HG03139 (cell line): ENCODE data around the gene NAA11.

ENCODE experiments used
- ATAC-seq: cut with Tn5 transposase; IDR thresholded peaks from one replicate; pipeline ENCODE4 v1.9.1; 2021; ENCODE audit not compliant: unreplicated experiment

The NAA11 gene

GRCh38 chr4:79325864-79326328, at the start of gene NAA11:
TSS of gene NAA11 (minus strand) at chr4:79326061. CDS start at chr4:79325877, 184 bp downstream.
- ATAC-seq, result no peak

DNA sequence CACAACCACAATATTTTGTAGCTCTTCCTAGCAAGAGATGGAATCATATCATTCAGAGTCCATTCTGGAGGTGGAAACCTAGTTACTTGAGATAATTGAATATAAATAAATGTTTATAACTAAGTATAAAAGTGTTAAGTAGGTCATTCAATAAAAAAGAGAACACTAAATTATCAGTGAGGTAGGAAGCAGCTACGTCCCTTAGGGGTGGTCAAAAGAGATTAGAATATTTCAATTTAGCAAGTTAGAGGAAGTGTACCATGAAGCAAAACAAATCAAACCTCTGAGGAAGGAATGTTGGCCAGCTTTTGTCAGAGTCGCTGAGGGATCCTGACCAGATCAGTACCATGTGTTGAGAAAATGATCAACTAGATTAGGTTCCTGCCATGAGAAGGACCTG, 44.2 kb upstream of the NAA11 start:
- no peak for ATAC-seq

- no peak for ATAC-seq
Measured at GRCh38 chr4:79367096-79367495, 41.2 kb upstream of the NAA11 start.

GRCh38 chr4:79366422-79366821, 40.6 kb upstream of the NAA11 start:
- ATAC-seq, result no peak

- no peak for ATAC-seq
Measured at GRCh38 chr4:79364061-79364460, 38.2 kb upstream of the NAA11 start.

DNA sequence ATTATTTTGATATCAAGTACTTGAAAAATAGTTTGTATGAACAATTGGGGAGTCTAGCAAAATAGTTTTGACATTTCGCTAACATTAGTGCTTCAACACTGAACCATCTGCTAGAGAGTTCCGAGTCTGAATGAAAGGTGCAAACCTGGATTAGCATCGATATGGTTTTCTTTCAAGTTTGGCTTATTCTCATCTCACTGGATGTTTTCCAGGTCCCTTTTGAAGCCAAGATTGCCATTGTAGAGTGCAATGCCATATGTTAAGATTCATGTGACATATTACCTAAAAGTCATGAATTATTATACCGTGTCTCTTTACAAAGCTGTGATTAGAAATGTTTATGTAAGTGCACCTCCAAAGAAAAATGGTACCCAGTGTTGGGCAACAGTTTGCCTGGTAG, 36.8 kb upstream of the NAA11 start:
- no peak for ATAC-seq

GRCh38 chr4:79360006-79360405, 34.1 kb upstream of the NAA11 start:
- ATAC-seq, result no peak

DNA sequence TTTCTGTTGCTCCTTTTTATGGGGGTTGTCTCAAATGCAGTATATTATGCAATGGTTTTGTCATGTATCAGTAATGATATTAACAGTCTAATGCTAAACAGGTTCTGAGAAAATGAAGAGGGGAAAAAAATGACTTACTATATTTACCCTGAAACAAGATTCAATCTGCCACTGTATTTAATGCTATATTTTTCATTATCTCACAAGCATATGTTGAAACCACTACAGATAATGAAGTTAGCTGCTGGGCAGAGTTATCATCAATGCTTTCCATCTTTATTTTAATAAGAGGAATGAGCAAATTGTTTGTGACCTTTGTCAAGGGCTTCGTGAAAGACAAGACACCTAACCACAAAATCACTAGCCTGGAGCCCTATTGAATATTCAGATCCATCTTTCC, 32.6 kb upstream of the NAA11 start:
- ATAC-seq, result no peak

GRCh38 chr4:79357365-79357764, 31.5 kb upstream of the NAA11 start:
- no peak for ATAC-seq

- no peak for ATAC-seq
Measured at GRCh38 chr4:79353075-79353474, 27.2 kb upstream of the NAA11 start.

DNA sequence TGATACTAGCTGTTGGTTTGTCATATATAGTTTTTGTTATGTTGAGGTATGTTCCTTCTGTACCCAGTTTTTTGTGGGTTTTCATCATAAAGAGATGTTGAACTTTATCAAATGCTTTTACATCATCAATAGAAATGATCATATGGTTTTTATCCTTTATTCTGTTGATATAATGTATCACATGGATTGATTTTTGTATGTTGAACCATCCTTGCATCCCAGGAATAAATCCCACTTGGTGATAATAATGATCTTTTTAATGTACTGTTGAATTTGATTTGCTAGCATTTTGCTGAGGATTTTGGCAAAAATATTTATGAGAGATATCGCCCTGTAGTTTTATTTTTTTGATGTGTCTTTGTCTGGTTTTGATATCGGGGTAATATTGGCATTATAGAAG, 22.5 kb upstream of the NAA11 start:
- no peak for ATAC-seq

GRCh38 chr4:79341893-79342653, 16.2 kb upstream of the NAA11 start:
- no peak for ATAC-seq

- ATAC-seq, result no peak
Measured at GRCh38 chr4:79340568-79340967, 14.7 kb upstream of the NAA11 start.

DNA sequence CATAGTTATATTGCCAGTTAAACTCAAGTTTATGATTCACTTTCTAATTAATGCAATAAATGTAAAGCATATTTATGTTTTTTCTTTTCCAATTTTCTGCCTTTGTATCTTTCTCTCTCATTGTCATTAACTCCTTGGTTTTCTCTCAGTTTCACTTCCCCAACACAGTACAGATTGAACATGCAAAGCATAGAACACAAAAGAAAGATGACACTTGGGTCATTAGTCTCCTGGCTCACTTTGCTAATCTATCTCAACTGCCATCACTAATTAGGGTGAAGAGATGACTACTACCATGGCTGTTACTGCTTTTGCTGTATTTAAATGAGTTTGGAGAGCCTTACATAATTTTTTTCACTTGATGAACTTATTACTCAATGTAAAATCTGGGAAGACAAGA, 12.3 kb upstream of the NAA11 start:
- ATAC-seq, result peak; percentile 68

- ATAC-seq, result no peak
Measured at GRCh38 chr4:79334783-79335182, 8.9 kb upstream of the NAA11 start.

DNA sequence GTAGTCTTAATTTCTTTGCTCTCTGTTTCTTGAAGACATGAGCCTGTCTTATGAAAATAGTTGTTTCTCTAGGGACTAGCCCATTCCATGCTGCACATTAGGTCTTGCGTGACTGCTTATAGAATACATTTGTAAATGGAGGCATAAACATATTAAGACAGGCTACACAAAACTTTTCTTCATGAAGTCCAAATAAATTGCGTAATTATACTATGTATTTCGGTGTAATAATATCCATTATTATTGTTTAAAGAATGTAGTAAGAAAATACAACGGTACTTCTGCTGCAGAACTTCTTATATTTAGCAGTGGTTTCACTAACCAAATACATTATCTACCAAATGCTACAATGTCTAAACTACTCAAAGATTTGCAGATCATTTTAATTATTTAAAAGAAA, 8.5 kb upstream of the NAA11 start:
- ATAC-seq, result no peak

DNA sequence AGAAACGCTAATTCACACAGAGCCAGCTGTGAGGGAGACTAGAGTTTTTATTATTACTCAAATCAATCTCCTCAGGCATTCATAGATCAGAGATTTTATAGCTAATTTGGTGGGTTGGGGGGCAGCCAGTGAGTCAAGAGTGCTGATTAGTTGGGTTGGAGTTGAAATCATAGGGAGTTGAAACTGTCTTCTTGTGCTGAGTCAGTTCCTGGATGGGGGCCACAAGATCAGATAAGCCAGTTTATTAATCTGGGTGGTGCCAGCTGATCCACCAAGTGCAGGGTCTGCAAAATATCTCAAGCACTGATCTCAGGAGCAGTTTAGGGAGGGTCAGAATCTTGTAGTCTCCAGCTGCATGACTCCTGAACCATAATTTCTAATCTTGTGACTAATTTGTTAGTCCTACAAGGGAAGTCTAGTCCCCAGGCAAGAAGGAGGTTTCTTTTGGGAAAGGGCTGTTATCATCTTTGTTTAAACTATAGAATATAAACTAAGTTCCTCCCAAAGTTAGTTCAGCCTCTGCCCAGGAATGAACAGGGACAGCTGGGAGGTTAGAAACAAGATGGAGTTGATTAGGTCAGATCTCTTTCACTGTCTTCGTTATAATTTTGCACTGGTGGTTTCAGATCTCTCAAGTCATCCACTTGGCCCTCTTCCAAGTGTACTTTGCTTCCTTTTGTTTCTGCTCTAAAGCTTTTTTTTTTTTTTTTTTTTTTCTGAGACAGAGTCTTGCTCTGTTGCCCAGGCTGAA, 5.4 kb upstream of the NAA11 start:
- ATAC-seq, result no peak

DNA sequence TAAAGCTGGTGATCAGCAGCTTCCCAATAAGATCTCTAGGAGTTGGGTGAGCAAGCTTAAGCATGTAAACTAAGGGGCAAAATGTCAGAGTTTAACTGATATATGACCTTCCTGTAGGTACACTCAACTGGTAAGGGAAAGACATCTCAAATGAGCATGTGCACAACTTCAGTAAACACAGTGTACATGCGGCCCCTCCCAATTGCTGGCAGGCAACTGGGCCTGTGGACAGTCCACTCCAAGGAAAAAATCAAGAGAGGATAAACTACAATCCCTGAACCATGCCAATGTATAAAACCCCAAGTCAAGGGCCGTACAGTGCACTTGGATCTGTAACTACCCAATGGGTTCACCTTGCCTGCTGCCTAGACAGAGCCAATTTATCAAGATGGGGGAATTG, 4.9 kb upstream of the NAA11 start:
- ATAC-seq, result no peak

GRCh38 chr4:79325436-79325835, 425 bp downstream of the NAA11 start:
- ATAC-seq, result no peak

DNA sequence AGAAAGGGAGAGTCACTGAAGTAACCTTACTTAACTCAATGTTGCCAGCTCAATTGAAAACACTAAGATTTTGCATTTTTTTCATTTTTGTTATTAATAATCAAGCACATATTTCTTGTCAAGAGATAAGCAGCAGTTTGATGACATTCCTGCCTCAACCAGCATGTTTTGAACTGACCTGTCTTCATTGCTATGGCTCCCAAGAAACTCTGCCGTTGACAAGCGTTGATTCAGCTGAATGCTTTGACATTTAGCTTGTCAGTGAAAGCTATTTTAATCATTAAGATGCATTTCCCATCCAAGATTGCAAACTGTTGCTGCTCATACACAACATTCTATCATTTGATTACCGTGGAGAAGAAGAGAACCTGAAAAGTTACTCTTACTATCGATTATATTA, 5.9 kb downstream of the NAA11 start:
- ATAC-seq, result no peak

GRCh38 chr4:79317711-79318110, 8.2 kb downstream of the NAA11 start:
- no peak for ATAC-seq

GRCh38 chr4:79315891-79316290, 10.0 kb downstream of the NAA11 start:
- ATAC-seq, result no peak
